ENCODE data around the gene CACNA1E.
A peak's percentile ranks its signal among the peaks of the same experiment; 100 is the strongest.

The CACNA1E gene

GRCh38 chr1:181469829-181470228 is 13.5 kb upstream of the CACNA1E start:
- no peak for TF ChIP-seq CTCF (IDR thresholded peaks at IDR 0.05)

GRCh38 chr1:181475580-181475979 is 7.7 kb upstream of the CACNA1E start:
- no peak for TF ChIP-seq CTCF (IDR thresholded peaks at IDR 0.05)

- TF ChIP-seq CTCF (IDR thresholded peaks at IDR 0.05): no peak
Measured at GRCh38 chr1:181476581-181476980, 6.7 kb upstream of the CACNA1E start.

- no peak for TF ChIP-seq CTCF (IDR thresholded peaks at IDR 0.05)
Measured at GRCh38 chr1:181478306-181478705, 5.0 kb upstream of the CACNA1E start.

GRCh38 chr1:181479137-181479745 is 4.1 kb upstream of the CACNA1E start:
- TF ChIP-seq CTCF (IDR thresholded peaks at IDR 0.05): peak; percentile 90

GRCh38 chr1:181482001-181482430 is 1.3 kb upstream of the CACNA1E start:
- no peak for TF ChIP-seq CTCF (IDR thresholded peaks at IDR 0.05)

GRCh38 chr1:181482521-181483284 is 614 bp upstream of the CACNA1E start:
- 0 out of 2 replicates have a peak, but pooled peaks have one; percentile 22 for TF ChIP-seq CTCF (IDR thresholded peaks at IDR 0.05)
